Skin of body (tissue), 2 donors: ENCODE results near the gene SRGAP3. TPM values are rescaled to one million over a fixed set of nuclear protein-coding genes. Genes with fewer than 3 reads are reported as not detected.

Experiments
- DNase-seq: peaks from one replicate; lab custom pipeline; 2025; lab: John Stamatoyannopoulos, UW
- total RNA-seq: library from RNA; depleted of rRNA; stranded (reverse); fragments of >200 nt; gene quantifications from one replicate; pipeline ENCODE4 v1.2.3, GENCODE V29; 2014

Gene SRGAP3
- total RNA-seq, 1 donor from 2014 or later: 21.4 TPM

GRCh38 chr3:9022305-9023225, 226.9 kb downstream of the SRGAP3 start:
- DNase-seq: no peak

DNA sequence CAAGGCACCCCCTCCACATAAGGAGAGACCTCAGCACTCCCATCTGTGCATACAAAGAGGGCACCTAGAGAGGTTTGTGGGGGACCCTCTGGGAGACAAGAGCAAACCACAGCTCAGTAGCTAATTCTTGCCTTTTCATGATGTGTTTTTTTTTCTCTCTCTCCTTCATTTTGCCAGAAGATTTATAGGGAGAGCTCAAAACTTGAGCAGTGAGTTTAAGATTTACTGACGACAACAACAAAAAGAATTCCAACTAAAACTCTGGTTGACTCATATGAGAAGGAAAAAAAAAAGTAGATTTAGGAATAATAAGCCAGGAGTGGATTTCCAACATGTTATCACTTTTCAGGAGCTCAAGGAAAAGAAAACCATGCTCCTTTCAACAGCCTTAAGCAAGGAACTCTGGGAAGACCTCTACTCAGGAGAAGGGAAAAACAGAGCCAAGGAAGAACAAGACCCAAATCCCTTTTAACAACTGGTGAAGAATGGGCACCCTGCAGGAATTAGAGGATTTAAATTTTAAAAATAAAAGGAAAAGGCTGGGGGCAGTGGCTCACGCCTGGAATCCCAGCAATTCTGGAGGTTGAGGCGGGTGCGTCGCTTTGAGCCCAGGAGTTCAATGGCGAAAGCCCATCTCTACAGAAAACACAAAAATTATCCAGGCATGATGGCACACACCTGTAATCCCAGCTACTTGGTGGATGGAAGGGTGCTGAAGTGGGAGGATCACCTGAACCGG, 228.0 kb downstream of the SRGAP3 start:
- no peak for DNase-seq

DNA sequence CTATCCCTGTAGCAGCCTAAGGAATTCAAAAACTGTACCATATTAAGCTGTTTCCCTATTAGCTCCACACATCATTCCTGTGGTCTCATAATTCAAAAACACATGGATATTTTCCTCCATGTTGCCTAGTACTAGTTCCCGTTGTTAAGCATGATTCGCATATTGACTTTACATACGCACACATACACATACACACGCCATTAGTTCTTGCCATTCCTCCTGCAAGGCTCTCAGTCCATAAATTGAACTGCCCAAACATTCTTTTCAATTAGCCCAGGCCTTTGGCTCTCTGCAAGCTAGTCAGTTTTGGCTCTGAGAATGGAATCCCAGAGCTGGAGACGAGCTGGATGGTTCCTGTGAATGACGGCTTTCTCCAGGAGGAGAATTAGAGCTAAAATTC, 229.0 kb downstream of the SRGAP3 start:
- DNase-seq: peak; percentile 72

DNA sequence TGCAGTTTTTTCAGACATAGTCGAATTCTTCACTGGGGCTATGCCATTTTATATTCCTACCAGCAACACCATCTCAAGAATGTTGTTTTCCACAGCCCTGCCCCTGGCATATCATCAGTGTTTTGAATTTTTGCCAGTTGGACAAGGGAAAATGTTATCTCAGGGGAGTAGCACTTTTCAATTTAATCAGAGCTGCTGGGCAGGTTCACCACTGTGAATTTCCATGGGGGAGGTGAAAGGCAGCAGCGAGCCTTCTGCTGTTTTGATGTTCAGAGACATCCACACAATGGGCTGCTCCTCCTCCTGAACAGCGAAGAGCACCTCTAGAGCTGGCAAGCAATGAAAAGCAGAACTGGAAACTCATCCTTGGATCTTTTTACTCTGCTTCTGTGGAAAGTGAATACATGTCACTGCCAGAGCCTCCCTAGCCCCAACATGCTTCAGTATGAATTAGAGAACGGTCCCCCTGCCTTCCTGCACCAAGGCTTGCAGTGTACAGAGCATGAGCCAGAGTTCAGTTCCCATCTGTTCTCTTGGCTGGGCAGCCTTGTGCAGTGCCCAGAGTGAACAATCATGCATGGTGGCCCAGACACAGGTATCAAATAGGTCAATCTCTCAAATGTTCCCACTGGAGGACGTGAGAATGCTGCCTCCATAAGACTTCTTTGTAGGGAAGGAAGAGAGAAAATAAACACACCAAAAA, 230.0 kb downstream of the SRGAP3 start:
- no peak for DNase-seq

DNA sequence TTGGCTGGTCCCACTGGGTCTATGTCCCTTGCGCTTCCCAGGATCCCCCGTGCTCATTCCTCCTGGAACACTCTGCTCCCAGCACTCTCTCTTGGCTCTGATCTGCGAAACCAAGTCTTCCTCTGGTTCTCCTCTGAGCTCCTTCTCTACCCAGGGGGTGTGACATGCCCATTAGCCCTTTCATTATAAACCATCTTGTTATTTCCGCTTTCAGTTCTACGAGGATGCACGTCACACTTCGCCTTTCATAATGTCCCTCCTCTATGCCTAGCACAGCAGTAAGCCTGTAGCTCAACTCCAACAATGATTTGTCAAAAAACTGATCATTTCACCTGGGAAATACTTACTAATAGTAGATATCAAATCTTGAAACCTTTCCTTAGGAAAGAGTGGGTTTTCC, 234.2 kb downstream of the SRGAP3 start:
- DNase-seq: no peak

GRCh38 chr3:9013782-9014563, 235.5 kb downstream of the SRGAP3 start:
- DNase-seq: no peak

DNA sequence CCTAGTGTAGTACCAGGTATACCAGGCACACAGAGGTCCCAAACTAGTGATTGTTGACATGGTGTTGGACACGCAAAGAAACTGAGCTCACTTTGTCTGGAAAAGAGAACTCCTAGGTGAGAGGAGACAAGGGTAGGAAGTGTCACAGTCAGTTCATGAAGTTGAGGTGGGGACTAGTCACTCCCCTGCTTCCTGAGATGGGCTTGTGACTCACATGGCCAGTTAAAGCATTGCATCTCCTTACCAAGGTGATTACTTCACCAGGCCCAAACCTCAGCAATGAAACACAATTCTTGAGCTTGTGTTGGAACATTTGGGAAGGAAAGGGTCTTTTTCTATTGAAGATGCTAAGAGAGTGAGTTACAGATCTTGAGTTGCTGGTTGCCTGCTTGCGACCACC, 236.9 kb downstream of the SRGAP3 start:
- DNase-seq: no peak

- no peak for DNase-seq
Observed at GRCh38 chr3:9009976-9010545, 239.4 kb downstream of the SRGAP3 start.

DNA sequence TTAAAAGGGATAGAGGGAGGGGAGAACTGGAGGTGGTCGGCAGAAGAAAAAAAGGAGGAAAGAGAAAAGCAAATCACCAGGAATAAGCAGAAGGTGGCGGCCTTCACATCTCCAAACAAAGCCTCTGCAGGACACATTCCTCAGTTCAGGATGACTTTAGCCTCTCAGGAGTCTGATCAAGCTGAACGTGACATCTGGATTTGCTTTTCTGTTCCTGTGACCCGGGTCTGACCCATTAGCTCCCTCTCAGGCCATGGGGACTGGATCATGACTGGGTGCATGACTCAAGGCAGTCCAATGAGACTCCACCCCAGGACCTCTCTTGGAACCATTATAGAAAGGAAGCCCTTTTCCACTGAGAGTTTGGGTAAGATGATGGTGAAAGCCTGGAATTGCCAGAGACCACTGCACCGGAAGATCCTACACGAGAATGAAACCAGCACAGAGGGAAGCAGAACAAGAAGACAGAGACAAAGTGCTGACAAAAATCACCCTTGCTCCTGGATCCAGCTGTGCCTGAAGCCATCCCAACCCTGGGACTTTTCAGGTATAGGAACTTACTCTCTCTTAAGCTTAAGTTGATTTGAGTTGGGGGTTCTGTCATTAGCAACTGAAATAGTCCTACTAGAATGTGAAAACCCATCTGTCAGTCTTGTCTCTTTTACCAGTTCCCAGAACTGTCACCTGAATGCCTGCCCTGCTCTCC, 240.7 kb downstream of the SRGAP3 start:
- no peak for DNase-seq

- DNase-seq: no peak
Observed at GRCh38 chr3:9007928-9008327, 241.5 kb downstream of the SRGAP3 start.

DNA sequence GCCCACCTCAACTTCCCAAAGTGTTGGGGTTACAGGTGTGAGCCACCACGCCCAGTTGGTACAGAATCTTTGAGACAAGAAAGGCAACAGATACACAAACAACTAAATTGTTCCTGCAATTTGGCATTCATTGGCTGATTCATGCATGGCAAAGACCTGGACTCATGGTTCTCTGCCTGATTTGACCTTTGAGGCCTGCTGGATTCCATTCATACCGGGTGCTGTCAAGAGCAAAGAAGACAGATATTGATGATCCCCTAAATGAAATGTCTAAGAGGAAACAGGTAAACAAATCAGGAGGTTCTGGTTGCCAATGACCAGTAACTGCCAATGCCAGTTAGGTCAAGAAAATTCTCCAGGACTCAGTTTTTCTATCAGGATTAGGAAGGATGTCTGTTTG, 242.2 kb downstream of the SRGAP3 start:
- no peak for DNase-seq

DNA sequence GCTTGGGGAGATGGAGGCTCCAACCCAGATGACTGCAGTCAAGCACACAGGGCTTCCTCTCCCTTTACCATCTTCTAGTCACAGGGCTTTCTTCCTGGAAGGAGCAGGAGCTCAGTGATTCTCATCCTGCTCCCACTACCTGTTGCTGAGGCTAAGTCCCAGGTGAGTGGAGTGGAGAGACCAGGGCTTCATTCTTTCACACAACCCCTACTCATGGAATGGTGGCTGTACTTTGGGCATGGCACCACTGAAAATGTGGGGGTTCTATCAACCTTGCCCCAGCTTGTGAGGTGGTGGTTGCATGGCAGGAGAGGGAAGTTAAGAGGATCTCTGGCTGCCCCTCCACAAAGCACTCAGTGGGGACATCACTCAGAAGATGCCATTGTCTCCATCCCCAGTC, 249.4 kb downstream of the SRGAP3 start:
- no peak for DNase-seq

GRCh38 chr3:8997151-8997550, 252.3 kb downstream of the SRGAP3 start:
- DNase-seq: no peak

DNA sequence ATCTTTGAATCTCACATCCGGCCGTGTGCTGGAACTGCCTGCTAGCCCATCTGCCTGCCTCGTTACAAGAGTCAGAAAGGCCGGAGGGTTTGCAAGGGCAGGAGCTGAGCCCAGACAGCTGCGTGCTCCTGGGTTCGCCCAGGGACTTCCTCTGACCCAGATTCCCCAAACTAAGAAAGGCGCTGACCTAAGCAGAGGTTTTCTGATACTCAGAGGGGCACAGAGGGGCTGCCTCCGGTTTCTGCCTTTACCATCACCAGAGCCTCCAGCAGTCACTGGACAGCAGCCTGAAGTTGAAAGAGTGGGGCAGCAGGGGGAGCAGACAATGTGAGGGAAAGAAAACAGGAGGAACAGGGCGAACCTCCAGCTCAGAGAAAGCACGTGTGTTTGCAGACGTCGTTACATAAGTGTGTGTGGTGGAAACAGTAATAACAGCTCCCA, 252.7 kb downstream of the SRGAP3 start:
- peak; percentile 50 for DNase-seq

DNA sequence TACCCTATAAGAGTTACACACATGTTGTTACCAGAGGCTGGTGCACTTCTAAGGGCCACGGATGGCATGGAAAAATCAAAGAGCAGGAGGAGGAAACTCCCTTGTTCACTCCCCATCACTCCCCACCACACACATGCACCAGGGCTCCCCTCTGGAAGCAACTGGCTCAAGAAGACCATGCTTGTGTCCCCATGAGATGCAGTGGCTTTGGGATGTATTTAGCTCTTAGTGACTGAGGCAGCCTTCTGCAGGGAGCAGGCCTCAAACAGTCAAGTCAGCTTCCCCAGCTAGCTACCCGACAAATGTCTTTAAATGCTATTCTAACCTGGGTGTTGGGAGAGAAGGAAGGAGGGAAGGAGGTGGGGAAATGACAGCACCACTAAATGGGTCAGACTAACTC, 253.2 kb downstream of the SRGAP3 start:
- no peak for DNase-seq

- no peak for DNase-seq
Observed at GRCh38 chr3:8994226-8994625, 255.2 kb downstream of the SRGAP3 start.

- DNase-seq: no peak
Observed at GRCh38 chr3:8993331-8993730, 256.1 kb downstream of the SRGAP3 start.

DNA sequence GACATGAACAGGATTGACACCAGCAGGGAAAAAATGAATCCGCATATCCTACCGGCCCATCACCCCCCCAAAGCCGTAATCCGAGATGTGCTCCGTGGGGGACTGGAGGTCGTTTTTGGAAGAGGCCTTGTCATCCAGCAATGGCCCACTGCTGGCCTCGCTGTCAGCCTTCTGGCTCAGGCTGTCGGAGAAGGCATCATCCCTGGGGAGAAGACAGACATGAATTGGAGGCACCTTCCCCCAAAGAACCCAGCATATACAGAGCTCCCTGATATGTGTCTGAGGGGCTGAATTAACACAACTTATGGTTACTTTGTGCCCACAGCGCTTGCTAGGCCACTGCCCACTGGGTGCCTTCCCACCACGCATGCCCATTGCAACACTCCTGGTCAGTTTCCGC, 256.6 kb downstream of the SRGAP3 start:
- DNase-seq: no peak

GRCh38 chr3:8992199-8992598, 257.2 kb downstream of the SRGAP3 start:
- no peak for DNase-seq
